Pancreas (tissue), 10 donors: ENCODE results near the gene ZFAND6. TPM values are rescaled to one million over a fixed set of nuclear protein-coding genes. Genes with fewer than 3 reads are reported as not detected.
"Not testable (repeated sequence)": the region's sequence is repeated elsewhere in the genome, so short reads cannot be mapped to it uniquely, and the experiment has no call there.

ENCODE experiments used
- ATAC-seq, 4 donors: fragments of 200-7000 bp; cut with Tn5 transposase; one replicate each; pipeline versions ENCODE4 v1.8.0 to v1.9.1; 2020; ENCODE audit warnings: mild to moderate bottlenecking in 4 of 4, moderate library complexity in 4 of 4
- DNase-seq, 6 donors: peaks; one replicate each; pipeline ENCODE4 v3.0.0-alpha.2; 2020
- FAIRE-seq: peaks from 2 replicates; lab custom pipeline; 2012; peaks lifted over from hg19 to GRCh38; lab: Jason Lieb, UNC
- H3K27ac ChIP-seq, 4 donors: fragments of 200-600 bp; sonication (generic); 1 replicate in 3 of 4; 2 replicates in 1 of 4; pipeline versions ENCODE4 v1.5.0 to v1.8.0; 2020
- H3K27me3 ChIP-seq, 4 donors: fragments of 200-600 bp; one replicate each; pipeline ENCODE4 v1.8.0; 2021
- H3K36me3 ChIP-seq, 3 donors: fragments of 200-600 bp; sonication (generic) in 1 of 3; one replicate each; pipeline versions ENCODE4 v1.5.0 to v1.8.0; 2020 to 2021
- H3K4me1 ChIP-seq, 3 donors: fragments of 200-600 bp; one replicate each; pipeline ENCODE4 v1.8.0; 2021
- H3K4me3 ChIP-seq, 4 donors: fragments of 200-600 bp; sonication (generic) in 2 of 4; one replicate each; pipeline versions ENCODE4 v1.5.0 to v1.8.0; 2020 to 2021
- H3K9me3 ChIP-seq, 4 donors: fragments of 200-600 bp; one replicate each; pipeline ENCODE4 v1.8.0; 2021
- CTCF ChIP-seq, 4 donors: fragments of 200-600 bp; sonication (generic) in 3 of 4; IDR thresholded peaks; one replicate each; pipeline versions ENCODE4 v1.5.0 to v1.8.0; 2021; ENCODE audit warnings: antibody characterized with exemption in 4 of 4
- WGBS, 2 donors: extraction: QIAGEN DNeasy Blood & Tissue Kit; methylation state at CpG; one replicate each; pipeline ENCODE4 v1.1.7; 2013; 5-methylcytosine and 5-hydroxymethylcytosine counted together
- intact Hi-C, 3 donors: fragments of 100-400 bp; cut with DNase I; formaldehyde crosslinking; loops; one replicate each; pipeline versions ENCODE4 v1.11.1 to v1.14.2; 2022
- polyA plus RNA-seq, 2 donors: library from polyadenylated mRNA; stranded (reverse); fragments of 200-250 nt; gene quantifications; one replicate each; pipeline ENCODE4 v1.2.3, GENCODE V29; 2013
- total RNA-seq, 6 donors: library from RNA; stranded (reverse); fragmentation: NEBNext Ultra II Directional in 4 of 6; extraction: Animal tissue kit (Norgen Biotek cat#: 25700) in 4 of 6; gene quantifications; one replicate each; pipeline versions ENCODE4 v1.2.1 to v1.2.4, GENCODE V29; 2021 to 2023
- donor health status: healthy with polysubstance abuse.
- donor health status: DM: no; HTN: no; CAD: no; lungs with moderate emphysema.
- donor health status: DM: no; HTN: no; CAD: no.
- donor health status: control.
- donor health status: control.
- donor health status: Bipolar disorder and iron deficiency.
- donor health status: DM: yes; HTN: yes; CAD: no.
- donor health status: DM: no; HTN: no; CAD: no.
- donor health status: DM: no; HTN: no; CAD: no.
- donor health status: DM: yes; HTN: yes; CAD: no.

ZFAND6 gene
- total and polyA plus RNA-seq, 8 donors = 16.9 to 41.5 (median 19.1) TPM

- Histone ChIP-seq H3K4me3 (no peak overlapping the region), H3K27ac (no peak overlapping the region), H3K36me3 (peaks cover 0 to 6% (median 0%) of the 10 kb centered on the region in 3 donors), H3K9me3 (no peaks in the 10 kb centered on the region), H3K4me1 (peaks cover 0 to 4% (median 0%) of the 10 kb centered on the region in 3 donors), H3K27me3 (no peaks in the 10 kb centered on the region)
- ATAC-seq = no peak
- TF ChIP-seq CTCF (IDR thresholded peaks at IDR 0.05) = no peak
- intact Hi-C loops = no loop called here
- no peak for FAIRE-seq
- 67 to 74% methylated on average over 2 of the region's 2 CpGs for WGBS, 2 donors
- no peak for DNase-seq
Observed at GRCh38 chr15:80118956-80119355, 59.5 kb downstream of the ZFAND6 start.

DNA sequence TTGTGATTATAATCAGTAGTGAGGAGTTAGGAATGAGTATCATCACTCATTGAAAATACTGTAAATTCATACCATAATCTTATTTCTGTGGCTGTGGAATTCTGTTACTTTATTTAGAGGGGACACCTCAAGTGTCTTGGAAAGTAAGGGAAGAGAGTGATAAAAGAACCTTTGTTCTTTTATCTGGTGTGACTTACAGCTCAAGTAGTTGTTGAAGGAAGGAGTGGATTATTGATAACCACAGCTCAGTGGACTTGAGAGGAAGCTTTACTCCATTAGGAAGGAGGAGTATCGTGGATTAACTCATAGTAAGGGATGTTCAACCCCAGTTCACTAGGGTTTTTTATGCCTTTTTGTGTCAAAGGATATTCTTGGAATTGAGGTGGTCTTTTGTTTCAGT, 61.2 kb downstream of the ZFAND6 start:
- Histone ChIP-seq H3K36me3 (peaks cover 0 to 6% (median 0%) of the 10 kb centered on the region in 3 donors), H3K27ac (no peak overlapping the region), H3K9me3 (no peaks in the 10 kb centered on the region), H3K27me3 (no peaks in the 10 kb centered on the region), H3K4me3 (no peak overlapping the region), H3K4me1 (peaks cover 0 to 4% (median 0%) of the 10 kb centered on the region in 3 donors)
- no peak for TF ChIP-seq CTCF (IDR thresholded peaks at IDR 0.05)
- intact Hi-C loops = no loop called here
- whole genome bisulfite sequencing, 2 donors = 91 to 100% methylated on average over 1 of the region's 1 CpG
- no peak for ATAC-seq
- no peak for DNase-seq
- FAIRE-seq = no peak

- H3K27me3 ChIP-seq = no peaks in the 10 kb centered on the region
- WGBS, 2 donors = 86 to 89% methylated on average over 4 of the region's 4 CpGs
- no peak overlapping the region for H3K4me3 ChIP-seq
- no peaks in the 10 kb centered on the region for H3K9me3 ChIP-seq
- H3K27ac ChIP-seq = no peak overlapping the region
- FAIRE-seq (no peak), DNase-seq (no peak), ATAC-seq (no peak)
- intact Hi-C loops = no loop called here
- TF ChIP-seq CTCF (IDR thresholded peaks at IDR 0.05) = no peak
- H3K36me3 ChIP-seq = peaks cover 0 to 6% (median 0%) of the 10 kb centered on the region in 3 donors
- H3K4me1 ChIP-seq = peaks cover 0 to 4% (median 0%) of the 10 kb centered on the region in 3 donors
Observed at GRCh38 chr15:80121546-80121945, 62.1 kb downstream of the ZFAND6 start.

DNA sequence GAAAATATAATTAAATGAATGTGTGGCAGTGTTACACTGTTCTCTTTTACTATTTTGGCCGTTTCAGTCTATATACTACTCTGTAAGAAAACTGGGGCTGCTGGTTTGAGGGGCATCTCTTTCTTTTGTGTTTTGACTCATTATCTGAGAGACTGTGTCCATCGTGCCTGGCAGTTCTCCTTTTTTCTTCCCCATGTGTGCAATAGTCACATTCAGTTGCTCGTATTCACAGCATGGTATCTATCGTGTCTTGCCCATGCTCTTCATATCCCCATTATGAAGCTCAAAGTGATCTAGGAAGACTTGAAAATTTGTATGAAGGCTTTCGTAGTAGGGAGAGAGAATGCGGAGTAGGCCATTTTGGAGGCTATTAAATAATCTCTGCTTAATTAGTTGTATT, 63.6 kb downstream of the ZFAND6 start:
- FAIRE-seq (no peak), DNase-seq (no peak), ATAC-seq (no peak)
- 88 to 93% methylated on average over 6 of the region's 6 CpGs for WGBS, 2 donors
- intact Hi-C loops = no loop called here
- no peak overlapping the region for H3K4me3 ChIP-seq
- peaks cover 0 to 6% (median 0%) of the 10 kb centered on the region in 3 donors for H3K36me3 ChIP-seq
- H3K4me1 ChIP-seq = peaks cover 0 to 4% (median 0%) of the 10 kb centered on the region in 3 donors
- H3K9me3 ChIP-seq = no peaks in the 10 kb centered on the region
- no peak for TF ChIP-seq CTCF (IDR thresholded peaks at IDR 0.05)
- H3K27ac ChIP-seq = no peak overlapping the region
- no peaks in the 10 kb centered on the region for H3K27me3 ChIP-seq

DNA sequence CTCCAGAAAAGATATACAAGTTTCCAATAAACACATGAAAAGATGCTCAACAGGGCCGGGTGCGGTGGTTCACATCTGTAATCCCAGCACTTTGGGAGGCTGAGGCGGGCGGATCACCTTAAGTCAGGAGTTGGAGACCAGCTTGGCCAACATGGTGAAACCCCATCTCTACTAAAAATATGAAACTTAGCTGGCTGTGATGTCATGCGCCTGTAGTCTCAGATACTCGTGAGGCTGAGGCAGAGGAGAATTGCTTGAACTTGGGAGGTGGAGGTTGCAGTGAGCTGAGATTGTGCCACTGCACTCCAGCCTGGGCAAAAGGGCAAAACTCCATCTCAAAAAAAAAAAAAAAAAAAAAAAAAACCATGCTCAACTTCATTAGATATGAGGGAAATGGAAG, 67.8 kb downstream of the ZFAND6 start:
- H3K27ac ChIP-seq, H3K4me1 ChIP-seq, intact Hi-C loops, ATAC-seq, H3K9me3 ChIP-seq, H3K27me3 ChIP-seq, H3K4me3 ChIP-seq, DNase-seq, H3K36me3 ChIP-seq, FAIRE-seq: not testable (repeated sequence)
- 97 to 98% methylated on average over 6 of the region's 6 CpGs for WGBS, 2 donors
